Hematopoietic multipotent progenitor cell (in vitro differentiated cells): ENCODE data around the gene MRPL19. TPM values are rescaled to one million over a fixed set of nuclear protein-coding genes. Genes with fewer than 3 reads are reported as not detected.
A peak's percentile ranks its signal among the peaks of the same experiment; 100 is the strongest.

Experiments
- DNase-seq, 3 donors: peaks; one replicate each; pipeline ENCODE4 v3.0.0-alpha.2; 2011 to 2015; ENCODE audit warnings: low read depth in 2 of 3, low spot score in 2 of 3
- total RNA-seq: library from RNA; depleted of rRNA; stranded (reverse); fragments of >200 nt; gene quantifications from one replicate; pipeline ENCODE4 v1.2.3, GENCODE V29; 2012

The MRPL19 gene
- total RNA-seq, 1 donor, result 10.2 TPM

DNA sequence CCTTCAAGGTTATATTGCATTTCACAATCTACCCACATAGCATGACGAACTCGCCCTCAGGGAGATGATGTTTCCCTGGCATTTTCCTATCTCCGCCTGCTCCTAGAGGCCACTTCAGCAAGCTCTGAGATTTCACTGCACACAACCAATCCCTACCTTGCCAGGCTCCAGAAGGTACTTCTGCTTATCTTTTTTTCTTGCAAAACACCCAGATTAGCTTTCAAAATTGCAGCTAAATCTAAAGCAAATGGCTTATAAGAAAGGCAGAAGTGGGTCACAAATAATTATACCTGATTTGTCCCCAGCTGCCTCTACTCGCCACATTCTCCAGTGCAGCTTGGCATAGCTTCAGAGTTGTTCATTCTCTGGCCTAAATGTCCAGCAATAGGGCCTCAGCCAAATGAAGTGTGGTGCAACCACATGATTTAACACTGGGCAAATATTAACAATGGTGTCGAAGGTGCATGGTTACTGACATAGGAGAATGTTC, 32.4 kb upstream of the MRPL19 start:
- no peak for DNase-seq

DNA sequence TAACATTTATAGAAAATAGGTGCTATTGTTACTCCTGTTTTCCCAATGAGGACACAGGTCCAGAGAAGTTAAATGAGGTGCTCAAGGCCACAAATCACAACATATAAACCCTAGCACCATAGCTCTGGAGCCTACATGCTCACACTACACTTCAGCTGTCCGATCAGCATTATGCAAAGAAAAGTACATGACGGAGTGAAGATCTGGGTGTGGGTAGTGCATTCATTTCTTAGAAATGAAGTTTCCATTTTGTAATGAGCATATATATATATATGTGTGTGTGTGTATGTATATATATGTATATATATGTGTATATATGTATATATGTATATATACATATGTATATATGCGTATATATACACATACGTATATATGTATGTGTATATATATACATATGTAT, 30.2 kb upstream of the MRPL19 start:
- no peak for DNase-seq

DNA sequence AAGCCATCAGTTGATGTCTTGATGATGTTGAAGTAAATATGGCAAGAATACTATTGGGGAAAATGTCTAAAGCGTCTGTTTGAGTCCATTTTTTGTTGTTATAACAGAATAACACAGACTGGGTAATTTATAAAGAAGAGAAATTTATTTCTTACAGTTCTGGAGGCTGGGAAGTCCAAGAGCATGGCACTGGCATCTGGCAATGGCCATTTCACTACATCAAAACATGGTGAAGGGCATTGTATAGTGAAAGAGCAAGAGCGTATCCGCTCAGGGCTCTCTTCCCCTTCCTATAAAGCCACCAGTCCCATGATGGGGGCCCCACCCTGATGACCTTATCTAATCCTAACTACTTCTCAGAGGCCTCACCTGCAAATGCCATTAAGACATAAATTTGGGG, 29.6 kb upstream of the MRPL19 start:
- no peak for DNase-seq

DNA sequence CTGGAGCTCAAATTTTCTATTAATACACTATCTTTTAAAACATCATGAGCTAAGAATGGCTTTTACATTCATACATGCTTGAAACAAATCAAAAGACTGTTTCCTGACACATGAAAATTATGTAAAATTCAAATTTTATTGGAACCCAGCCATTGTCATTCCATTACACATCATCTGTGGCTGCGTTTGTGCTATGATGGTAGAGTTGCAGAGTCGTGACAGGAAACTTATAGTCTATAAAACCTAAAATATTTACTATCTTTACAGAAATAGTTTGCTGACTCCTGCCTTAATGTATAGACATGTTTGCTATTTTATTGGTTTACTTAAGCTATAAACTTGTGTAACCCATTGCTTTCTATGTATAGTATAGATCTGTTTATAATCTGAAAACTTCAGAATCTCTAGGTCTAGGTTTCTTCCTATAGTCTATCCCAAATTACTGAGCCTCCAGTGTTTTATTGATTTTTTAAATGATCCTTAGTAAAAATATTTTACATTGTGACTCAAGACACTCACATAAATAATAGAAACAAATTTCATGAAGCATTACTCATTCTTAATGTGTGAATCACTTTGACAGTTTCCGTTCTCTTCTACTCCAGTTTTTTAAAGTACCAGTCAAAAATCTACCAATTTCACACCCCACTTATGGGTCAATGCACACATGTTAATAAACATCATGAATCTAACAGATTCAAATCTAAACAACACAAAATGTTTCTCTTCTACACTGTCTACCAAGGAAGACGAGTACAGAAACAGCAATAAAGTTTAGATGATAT, 26.4 kb upstream of the MRPL19 start:
- DNase-seq, result no peak

DNA sequence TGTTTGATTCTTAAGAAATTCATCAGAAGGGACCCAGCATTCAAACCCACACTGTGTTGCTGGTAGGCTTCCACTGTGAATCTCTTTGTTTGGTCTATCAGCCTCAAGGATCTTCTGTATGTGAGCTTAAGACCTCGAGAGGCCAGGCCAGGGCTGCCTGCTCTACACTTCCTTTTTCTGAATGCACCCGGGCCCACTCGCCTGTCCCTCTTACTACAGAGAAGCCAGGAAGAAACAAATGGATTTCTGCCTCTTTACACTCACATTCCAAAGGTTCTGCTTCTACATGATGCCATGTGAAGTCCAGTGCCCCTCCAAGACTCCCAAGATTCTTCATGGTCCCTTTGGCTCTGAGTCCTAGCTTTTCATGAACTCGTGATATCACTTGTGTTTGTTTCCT, 25.4 kb upstream of the MRPL19 start:
- DNase-seq, result no peak

DNA sequence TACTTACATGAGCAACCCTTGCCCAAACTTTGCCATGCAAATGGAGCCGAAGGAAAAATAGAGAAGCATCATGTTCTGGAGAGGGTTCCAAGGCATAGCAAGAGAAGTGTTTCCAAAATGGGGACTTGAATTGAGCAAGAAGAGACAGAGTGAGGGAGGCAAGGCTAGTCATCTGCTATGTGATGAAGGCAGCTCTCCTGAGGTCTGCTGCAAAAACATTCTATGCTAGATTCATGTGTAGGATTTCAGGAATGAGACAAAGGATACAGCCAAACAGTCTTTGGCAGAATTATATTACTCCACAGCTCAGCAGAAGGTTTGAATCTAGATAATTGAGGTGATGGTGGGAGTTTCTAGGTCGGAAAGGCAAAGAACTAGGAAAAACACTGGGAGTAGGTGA, 24.1 kb upstream of the MRPL19 start:
- no peak for DNase-seq

DNA sequence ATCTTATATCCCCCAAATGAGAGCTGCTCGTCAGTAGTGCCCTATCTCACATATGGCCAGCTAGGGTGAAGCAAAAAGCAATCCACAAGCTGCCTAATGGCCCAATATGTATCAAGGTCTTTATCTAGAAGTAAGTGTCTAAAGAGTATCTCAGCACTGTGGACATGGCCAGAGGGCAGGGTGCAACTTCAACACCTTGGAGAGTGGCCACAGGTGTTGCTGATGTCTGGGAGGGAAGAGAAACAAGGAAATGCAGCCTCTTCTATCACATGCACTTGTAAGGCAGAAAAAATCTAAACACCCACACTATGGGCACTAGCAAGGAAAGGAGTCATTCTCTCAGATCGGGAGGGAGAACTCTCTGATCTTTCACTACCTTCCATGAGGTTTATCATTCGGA, 23.7 kb upstream of the MRPL19 start:
- DNase-seq, result no peak

DNA sequence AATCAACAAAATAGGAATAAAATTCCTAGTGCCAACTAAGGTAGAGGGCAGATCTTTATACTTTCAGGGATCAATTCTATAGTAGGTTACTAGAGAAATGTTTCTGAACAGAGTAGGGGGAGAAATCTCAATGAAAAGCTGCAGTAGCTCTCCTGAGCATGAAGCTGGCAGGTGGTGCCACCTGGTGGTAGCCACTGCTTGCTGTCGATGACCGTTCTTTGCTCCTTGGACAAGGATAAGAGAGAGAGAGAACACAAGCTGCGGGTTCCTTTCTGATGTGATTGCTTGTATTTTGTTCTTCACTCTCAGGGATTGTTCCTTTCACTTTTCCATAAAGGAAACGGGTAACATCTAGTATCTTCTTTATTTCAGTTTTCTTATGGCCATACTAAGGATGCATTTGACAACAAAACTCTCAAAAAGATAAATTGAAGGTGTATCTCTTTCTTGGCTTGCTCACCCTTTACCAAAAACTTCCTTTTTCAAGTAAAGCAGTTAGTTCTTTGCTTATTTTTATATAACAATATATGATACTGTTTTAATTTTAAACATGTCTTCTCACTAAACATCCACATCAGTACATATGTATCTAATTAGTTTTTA, 18.6 kb upstream of the MRPL19 start:
- DNase-seq, result peak in 2 of 3 donors; percentile 40 to 79

DNA sequence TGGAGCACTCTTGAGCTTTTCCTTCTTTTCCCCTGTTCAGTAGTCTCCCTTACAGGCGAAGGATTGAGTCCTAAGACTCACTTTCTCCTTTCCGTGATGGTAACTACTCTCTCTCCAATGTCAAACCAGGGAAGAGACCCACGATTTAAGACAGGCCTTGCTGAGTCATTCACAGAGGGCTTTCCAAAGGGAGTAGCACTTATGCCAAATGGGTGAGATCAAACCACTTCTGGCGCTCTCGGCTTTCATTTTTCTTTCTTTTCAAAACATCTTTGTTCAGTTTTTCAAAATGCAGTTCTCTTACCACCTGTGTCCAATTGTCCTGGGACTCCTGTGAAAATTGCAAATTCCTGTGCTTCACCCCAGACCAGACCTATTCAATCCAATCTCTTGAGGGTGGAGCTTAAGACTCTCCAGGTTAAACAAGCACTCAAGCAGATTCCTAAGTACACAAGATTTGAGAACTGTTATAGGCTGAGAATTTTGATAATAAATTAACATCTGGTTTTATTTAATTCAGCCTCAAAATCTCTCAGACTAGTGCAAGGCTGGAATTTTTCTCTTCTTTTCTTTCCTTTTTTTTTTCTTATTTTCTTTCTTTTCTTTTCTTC, 14.4 kb upstream of the MRPL19 start:
- DNase-seq, result no peak

DNA sequence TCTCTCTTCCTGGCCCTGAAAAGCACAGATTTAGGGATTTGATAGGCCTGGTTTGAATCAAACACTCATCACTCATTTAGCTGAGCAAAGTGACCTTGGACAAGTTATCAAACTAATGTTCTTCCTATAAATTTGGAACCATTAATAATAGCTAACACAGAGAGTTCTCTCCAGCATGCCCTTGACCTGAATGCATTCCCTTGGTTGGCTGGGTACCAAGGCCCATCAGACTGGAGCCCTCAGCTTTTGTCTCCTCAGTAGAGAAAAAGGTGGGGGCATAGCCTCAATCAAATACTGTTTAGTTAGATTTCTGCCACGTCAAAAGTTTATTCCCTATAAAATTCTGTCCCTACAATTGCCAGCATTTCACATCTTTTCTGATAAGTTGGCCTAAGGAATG, 13.8 kb upstream of the MRPL19 start:
- DNase-seq, result no peak

DNA sequence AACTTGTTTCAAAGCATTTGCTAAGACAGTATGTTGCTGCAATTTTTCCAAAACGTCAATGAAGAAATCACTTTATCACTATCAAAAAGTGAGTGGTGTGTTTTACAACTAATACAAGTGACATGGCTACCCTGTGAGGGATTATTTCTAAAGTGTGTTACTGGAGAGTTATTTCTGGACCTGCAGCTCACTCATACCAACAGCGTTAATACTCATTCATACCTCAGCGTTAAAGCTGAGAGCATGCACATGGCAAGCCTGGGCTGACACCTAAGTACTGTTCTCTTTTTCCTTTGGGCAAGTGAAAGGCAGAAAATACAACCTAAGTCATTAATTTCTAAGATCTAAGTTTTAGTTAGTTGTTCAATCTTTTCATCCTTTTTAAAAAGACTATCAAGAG, 13.0 kb upstream of the MRPL19 start:
- no peak for DNase-seq

DNA sequence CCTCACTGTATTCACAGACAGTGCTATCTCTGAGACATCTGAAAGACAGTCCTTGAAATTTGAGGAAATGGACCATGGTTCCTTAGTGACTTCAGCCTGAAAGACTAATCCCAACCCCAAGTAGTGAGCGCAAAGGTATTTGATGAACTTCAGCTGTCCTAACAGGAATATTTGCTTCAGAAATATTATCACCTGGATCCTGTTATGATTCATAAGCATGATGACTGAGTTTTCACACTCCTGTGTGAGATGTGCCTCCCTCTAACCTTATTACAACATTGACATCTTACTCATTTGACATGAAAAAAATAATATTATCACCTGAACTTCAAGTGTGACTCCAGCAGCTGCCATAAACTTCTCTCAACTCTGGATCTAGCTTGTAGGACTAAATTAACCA, 11.6 kb upstream of the MRPL19 start:
- no peak for DNase-seq

DNA sequence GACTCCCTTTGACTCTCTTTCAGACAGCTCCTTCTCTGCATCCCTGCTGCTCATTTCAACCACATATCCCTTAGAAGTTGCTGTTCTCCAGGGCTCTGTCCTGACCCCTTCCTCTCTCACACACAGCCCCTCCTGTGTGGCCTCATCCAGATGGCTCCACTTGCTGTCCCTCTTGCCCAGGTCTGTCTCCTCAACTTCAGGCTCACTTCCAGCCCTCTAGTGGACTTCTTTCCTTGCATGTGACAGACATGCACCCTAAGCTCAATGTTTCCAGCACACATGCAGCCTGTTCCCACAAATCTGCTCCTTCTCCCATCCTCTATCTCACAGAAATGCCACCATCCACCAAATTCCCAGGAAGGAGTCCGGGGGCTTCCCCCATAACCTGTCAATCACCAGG, 9.0 kb upstream of the MRPL19 start:
- DNase-seq, result no peak

DNA sequence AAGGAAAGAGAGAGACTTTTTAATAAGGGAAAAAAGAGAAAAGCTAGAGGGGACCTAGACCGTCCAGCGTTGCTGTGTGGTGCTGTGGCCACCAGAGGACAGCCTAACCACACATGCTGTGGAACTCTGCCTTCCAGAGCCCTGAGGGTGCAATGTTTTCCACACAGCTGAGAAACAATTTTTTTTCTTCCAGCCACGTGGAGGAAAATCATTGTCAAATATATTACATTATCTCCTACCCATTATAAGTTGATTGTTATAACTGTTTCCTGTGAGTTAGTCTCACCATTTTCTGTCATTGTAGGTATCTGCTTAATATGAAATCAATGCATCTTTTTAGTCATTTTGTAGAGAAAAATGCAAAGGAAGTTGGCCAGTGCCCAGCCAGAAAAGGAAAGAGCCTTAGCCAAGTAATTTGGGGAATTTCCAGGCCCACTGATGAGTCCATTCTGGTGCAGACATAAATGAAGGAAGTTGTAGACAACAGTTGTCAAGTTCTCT, 5.9 kb upstream of the MRPL19 start:
- DNase-seq, result peak in 2 of 3 donors; percentile 43 to 65

DNA sequence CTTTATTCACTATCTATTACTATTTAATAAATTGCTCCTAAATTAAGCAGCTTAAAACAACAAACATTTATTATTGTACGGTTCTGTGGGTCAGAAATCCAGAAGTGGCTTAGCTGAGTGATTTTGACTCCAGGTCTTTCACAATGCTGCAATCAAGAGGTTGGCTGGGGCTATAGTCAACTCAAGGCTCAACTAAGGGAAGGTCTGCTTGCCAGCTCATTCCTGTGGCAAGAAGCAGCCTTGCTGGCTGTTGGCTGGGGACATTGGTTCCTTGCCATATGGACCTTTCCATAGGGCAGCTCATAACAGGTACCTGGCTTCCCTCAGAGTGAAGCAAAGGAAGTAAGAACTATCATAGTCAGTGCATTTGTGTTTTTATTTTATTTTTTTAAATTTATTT, 5.0 kb upstream of the MRPL19 start:
- no peak for DNase-seq

DNA sequence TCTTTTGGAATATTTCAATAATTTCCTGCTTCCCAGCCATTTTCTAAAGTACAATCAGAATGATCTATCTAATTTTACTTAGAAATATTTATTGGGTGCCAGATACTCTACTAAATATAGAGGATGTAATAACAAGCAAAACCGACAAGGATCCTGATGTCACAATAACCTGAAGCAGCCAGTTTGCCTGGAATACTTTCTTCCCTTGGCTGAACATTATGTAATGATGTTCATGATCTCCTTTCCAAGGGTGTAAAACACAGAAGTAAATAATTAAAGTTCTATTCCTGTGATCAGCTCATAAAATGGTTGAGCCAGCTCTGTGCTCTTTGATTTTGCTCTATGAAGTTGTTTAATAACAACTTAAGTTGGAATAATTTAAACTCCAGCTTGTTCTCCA, 2.6 kb upstream of the MRPL19 start:
- DNase-seq, result no peak

DNA sequence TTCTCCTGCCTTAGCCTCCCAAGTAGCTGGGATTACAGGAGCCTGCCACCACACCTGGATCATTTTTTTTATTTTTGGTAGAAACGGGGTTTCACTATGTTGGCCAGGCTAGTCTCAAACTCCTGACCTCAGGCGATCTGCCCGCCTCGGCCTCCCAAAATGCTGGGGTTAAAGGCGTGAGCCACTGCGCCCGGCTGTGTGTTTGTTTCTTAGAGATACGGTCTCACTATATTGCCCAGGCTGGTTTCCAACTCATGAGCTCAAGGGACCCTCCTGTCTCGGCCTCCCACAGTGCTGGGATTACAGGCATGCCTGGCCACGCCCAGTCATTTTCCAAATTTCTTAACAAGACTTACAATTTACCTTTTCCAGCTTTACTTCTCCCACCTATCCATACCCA, 940 bp upstream of the MRPL19 start:
- DNase-seq, result no peak

DNA sequence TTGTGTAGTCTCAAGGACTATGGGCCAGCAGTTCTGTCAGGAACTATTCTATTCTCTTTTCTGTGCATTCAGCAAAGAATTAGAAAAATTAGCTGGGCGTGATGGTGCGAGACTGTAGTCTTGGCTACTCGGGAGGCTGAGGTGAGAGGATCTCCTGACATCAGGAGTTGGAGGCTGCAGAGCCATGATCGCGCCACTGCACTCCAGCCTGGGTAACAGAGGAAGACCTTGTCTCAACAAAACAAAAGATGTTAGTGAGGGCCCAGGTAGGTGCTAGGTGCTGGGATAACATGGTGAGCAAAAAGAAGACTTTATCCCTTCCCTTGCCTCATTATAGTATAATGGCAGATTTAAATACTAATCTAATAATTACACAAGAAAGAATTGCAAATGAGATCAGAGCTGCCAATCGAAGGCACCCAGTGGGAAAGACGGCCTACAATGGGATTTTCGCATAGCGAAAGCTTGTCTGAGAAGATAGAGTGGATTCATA, 447 bp upstream of the MRPL19 start:
- no peak for DNase-seq

DNA sequence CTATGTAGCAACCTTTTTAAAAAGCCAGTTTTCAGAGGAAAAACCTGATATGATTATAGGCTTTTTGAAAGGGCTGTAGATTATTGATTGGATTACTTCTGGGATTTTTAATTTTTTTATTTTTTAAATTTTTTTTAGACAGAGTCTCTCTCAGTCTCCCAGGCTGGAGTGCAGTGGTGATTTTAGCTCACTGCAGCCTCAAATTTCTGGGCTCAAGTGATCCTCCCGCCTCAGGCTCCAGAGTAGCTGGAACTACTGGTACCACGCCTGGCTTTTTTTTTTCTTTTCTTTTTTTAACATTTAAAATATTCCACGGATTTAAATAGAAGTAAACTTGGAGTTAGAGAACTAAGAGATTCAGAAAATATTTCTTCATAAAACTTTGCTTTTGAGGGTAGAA, 1.2 kb downstream of the MRPL19 start:
- no peak for DNase-seq

DNA sequence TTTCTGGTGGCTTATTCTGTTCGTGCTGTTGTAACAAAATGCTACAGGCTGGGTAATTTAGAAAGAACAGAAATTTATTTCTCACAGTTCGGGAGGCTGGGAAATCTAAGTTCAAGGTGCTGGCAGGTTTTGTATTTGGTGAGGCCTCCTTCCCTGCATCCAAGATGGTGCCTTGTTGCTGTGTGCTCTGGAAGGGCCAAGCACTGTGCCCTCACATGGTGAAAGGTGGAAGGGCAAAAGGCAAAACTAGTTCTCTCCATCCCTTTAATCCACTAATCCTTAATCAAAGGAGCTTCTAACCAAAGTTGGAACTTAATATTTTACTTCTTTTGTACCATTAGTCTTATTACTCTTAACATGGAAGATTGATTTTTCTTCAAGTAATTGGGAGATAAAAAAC, 7.4 kb downstream of the MRPL19 start:
- no peak for DNase-seq

DNA sequence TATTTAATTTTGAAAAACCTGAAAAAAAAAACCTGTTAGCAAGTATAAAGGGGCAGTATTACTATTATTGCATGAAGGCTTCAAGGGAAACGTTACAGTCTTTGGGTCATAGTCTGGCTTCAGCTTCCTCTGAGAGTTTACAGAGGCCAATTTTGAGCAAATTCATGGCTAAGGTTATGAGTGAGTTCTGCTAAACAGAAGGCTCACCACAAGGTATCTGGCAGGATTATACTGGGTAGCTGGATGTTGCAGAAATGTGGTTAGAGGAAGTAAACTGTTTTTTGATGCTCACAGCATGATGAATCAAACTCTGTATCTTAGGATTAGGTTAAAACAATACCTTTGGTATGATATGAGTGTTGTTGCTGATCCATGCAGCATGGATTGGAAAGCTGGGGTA, 9.3 kb downstream of the MRPL19 start:
- DNase-seq, result peak in 1 of 3 donors; percentile 35

DNA sequence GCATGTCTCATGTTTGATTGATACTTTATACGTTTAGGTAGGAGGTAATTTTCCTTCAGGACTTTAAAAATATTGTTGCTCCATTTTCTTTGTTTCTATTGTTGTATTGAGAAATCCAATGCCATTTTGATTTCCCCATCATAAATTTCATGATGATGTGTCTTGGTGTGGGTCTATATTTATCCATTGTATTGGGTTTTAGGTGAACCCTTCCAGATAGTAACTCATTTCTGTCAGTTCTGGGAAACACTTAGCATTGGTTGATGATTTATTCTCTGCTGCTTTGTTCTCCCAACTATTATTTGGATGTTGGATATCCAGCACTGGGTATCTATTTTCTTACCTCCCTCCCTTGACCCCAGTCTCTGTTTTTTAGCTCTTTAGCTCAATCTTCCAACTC, 10.0 kb downstream of the MRPL19 start:
- DNase-seq, result no peak
